Astrocyte (in vitro differentiated cells and primary cell): ENCODE data around the gene ZDHHC20. TPM values are rescaled to one million over a fixed set of nuclear protein-coding genes. Genes with fewer than 3 reads are reported as not detected.

ENCODE experiments used
- DNase-seq: peaks from one replicate; pipeline ENCODE4 v3.0.0-alpha.2; 2010; ENCODE audit warnings: low read depth
- FAIRE-seq: peaks from 2 replicates; lab custom pipeline; 2011; peaks lifted over from hg19 to GRCh38; lab: Jason Lieb, UNC
- H2AFZ ChIP-seq: 2 replicates; pipeline ENCODE4 v1.6.0; 2012; ENCODE audit warnings: low read depth, low read length, inconsistent platforms
- H3K27ac ChIP-seq: 2 replicates; pipeline ENCODE4 v1.5.1; 2011; ENCODE audit warnings: low read depth, low read length, inconsistent platforms
- H3K27me3 ChIP-seq: 2 replicates; pipeline ENCODE4 v1.6.0; 2011; ENCODE audit warnings: low read length, inconsistent platforms; ENCODE audit not compliant: insufficient read depth
- H3K36me3 ChIP-seq: 2 replicates; pipeline ENCODE4 v1.5.1; 2011; ENCODE audit warnings: low read length, inconsistent platforms; ENCODE audit not compliant: insufficient read depth
- H3K4me1 ChIP-seq: 2 replicates; pipeline ENCODE4 v1.5.1; 2011; ENCODE audit warnings: low read length, inconsistent platforms; ENCODE audit not compliant: insufficient read depth
- H3K4me2 ChIP-seq: 2 replicates; pipeline ENCODE4 v1.6.0; 2012; ENCODE audit warnings: low read length, inconsistent platforms
- H3K4me3 ChIP-seq: 2 replicates; pipeline ENCODE4 v1.5.1; 2011; ENCODE audit warnings: low read depth, mild to moderate bottlenecking, low read length, inconsistent platforms; ENCODE audit not compliant: insufficient read depth
- H3K79me2 ChIP-seq: 2 replicates; pipeline ENCODE4 v1.6.0; 2012; ENCODE audit warnings: mild to moderate bottlenecking, low read length, inconsistent platforms; ENCODE audit not compliant: insufficient read depth
- H3K9ac ChIP-seq: 2 replicates; pipeline ENCODE4 v1.6.0; 2012; ENCODE audit warnings: mild to moderate bottlenecking, low read length, inconsistent platforms
- H3K9me3 ChIP-seq: 2 replicates; pipeline ENCODE4 v1.5.1; 2012; ENCODE audit warnings: low read depth, mild to moderate bottlenecking, low read length, inconsistent platforms; ENCODE audit not compliant: insufficient read depth
- H4K20me1 ChIP-seq: 2 replicates; pipeline ENCODE4 v1.6.0; 2012; ENCODE audit warnings: low read length, inconsistent platforms; ENCODE audit not compliant: insufficient read depth
- H3K27ac Mint-ChIP-seq: one replicate; pipeline ENCODE4 v1.8.0; 2021; ENCODE audit warnings: mild to moderate bottlenecking, mixed read lengths; ENCODE audit not compliant: unreplicated experiment
- H3K27me3 Mint-ChIP-seq: one replicate; pipeline ENCODE4 v1.8.0; 2021; ENCODE audit warnings: low read depth, mixed read lengths; ENCODE audit not compliant: unreplicated experiment
- H3K36me3 Mint-ChIP-seq: one replicate; pipeline ENCODE4 v1.8.0; 2021; ENCODE audit warnings: low read depth, mixed read lengths; ENCODE audit not compliant: unreplicated experiment
- H3K4me1 Mint-ChIP-seq: one replicate; pipeline ENCODE4 v1.8.0; 2021; ENCODE audit warnings: low read depth, mixed read lengths; ENCODE audit not compliant: unreplicated experiment
- H3K4me3 Mint-ChIP-seq: one replicate; pipeline ENCODE4 v1.8.0; 2021; ENCODE audit warnings: mild to moderate bottlenecking, moderate library complexity, mixed read lengths; ENCODE audit not compliant: unreplicated experiment
- H3K9me3 Mint-ChIP-seq: one replicate; pipeline ENCODE4 v1.8.0; 2021; ENCODE audit warnings: mild to moderate bottlenecking, mixed read lengths; ENCODE audit not compliant: unreplicated experiment
- EZH2 ChIP-seq: IDR thresholded peaks from 2 replicates; pipeline ENCODE4 v1.6.1; 2012; ENCODE audit warnings: mild to moderate bottlenecking, low read length, inconsistent platforms; ENCODE audit not compliant: insufficient read depth
- total RNA-seq: library from RNA; stranded (reverse); gene quantifications from 2 replicates; pipeline ENCODE4 v1.2.1, GENCODE V29; 2021
- TF ChIP-seq, protein P1 (sequence below): IDR thresholded peaks from 2 replicates; pipeline ENCODE4 v1.5.1; 2011; ENCODE audit warnings: low read depth, mild to moderate bottlenecking, inconsistent platforms, low read length, moderate library complexity; ENCODE audit not compliant: insufficient read depth

ZDHHC20 gene
- total RNA-seq, 1 donor from 2014 or later: 64.3 TPM

DNA sequence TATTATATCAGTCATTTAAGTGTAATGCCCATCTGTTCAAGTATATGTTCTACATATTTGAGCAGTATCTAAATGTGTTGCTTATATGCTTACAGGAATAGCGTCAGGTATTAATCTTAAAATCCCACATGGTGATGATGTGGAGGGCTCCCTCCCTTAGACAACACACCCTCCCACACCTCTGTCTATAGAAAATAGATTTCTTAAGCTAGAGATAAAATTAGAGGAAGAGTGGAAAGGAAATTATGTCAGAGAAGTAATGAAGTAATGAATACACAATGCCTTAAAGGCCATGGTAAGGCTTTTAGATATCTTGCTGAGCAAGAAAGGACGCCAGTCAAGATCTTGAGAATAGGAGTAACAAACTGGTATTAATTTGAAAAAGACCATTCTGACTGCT lies 12.4 kb downstream of the ZDHHC20 start:
- no peak overlapping the region for H3K9ac ChIP-seq
- DNase-seq (no peak), FAIRE-seq (no peak)
- TF ChIP-seq EZH2: no peak
- TF ChIP-seq, protein P1, sequence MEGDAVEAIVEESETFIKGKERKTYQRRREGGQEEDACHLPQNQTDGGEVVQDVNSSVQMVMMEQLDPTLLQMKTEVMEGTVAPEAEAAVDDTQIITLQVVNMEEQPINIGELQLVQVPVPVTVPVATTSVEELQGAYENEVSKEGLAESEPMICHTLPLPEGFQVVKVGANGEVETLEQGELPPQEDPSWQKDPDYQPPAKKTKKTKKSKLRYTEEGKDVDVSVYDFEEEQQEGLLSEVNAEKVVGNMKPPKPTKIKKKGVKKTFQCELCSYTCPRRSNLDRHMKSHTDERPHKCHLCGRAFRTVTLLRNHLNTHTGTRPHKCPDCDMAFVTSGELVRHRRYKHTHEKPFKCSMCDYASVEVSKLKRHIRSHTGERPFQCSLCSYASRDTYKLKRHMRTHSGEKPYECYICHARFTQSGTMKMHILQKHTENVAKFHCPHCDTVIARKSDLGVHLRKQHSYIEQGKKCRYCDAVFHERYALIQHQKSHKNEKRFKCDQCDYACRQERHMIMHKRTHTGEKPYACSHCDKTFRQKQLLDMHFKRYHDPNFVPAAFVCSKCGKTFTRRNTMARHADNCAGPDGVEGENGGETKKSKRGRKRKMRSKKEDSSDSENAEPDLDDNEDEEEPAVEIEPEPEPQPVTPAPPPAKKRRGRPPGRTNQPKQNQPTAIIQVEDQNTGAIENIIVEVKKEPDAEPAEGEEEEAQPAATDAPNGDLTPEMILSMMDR: no peak
- H3K79me2 ChIP-seq: peaks cover 72% of the 10 kb centered on the region
- peaks cover 6% of the 10 kb centered on the region for H3K9me3 Mint-ChIP-seq
- H3K4me1 Mint-ChIP-seq: no peaks in the 10 kb centered on the region
- no peaks in the 10 kb centered on the region for H3K4me1 ChIP-seq
- no peaks in the 10 kb centered on the region for H3K9me3 ChIP-seq
- H3K4me3 Mint-ChIP-seq: no peak overlapping the region
- H3K27ac Mint-ChIP-seq: no peak overlapping the region
- no peaks in the 10 kb centered on the region for H3K27me3 Mint-ChIP-seq
- no peaks in the 10 kb centered on the region for H3K27me3 ChIP-seq
- no peaks in the 10 kb centered on the region for H3K36me3 ChIP-seq
- H3K4me3 ChIP-seq: no peak overlapping the region
- H4K20me1 ChIP-seq: peaks cover 28% of the 10 kb centered on the region
- no peak overlapping the region for H2AFZ ChIP-seq
- peaks cover 5% of the 10 kb centered on the region for H3K36me3 Mint-ChIP-seq
- H3K27ac ChIP-seq: no peak overlapping the region
- H3K4me2 ChIP-seq: no peak overlapping the region

DNA sequence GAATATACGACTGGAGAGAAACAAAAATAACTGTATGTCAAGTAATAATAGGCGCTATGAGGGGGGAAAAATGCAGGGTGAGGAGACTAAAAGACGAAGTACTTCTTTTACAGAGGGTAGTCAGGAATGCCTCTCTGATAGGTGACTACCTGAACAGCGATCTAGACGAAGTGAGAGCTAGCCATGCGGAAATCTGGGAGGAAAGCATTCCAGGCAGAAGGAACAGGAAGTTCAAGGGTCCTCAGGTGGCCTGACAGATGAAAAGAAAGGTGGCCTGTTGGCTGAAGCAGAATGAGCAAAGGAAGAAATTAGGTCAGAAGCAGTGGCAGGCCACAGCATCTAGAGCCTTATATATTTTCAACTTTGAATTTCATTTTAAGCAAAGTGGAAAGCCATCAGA lies 13.3 kb downstream of the ZDHHC20 start:
- Histone ChIP-seq H2AFZ (no peak overlapping the region), H3K36me3 (no peaks in the 10 kb centered on the region), H3K4me3 (no peak overlapping the region), H4K20me1 (peaks cover 28% of the 10 kb centered on the region), H3K9ac (no peak overlapping the region), H3K9me3 (no peaks in the 10 kb centered on the region), H3K27ac (no peak overlapping the region), H3K4me1 (no peaks in the 10 kb centered on the region), H3K27me3 (no peaks in the 10 kb centered on the region), H3K79me2 (peaks cover 67% of the 10 kb centered on the region), H3K4me2 (no peak overlapping the region)
- Mint-ChIP-seq H3K9me3 (peaks cover 6% of the 10 kb centered on the region), H3K4me1 (no peaks in the 10 kb centered on the region), H3K27me3 (no peaks in the 10 kb centered on the region), H3K4me3 (no peak overlapping the region), H3K27ac (no peak overlapping the region), H3K36me3 (peaks cover 5% of the 10 kb centered on the region)
- TF ChIP-seq, protein P1: no peak
- TF ChIP-seq EZH2: no peak
- FAIRE-seq (no peak), DNase-seq (no peak)

DNA sequence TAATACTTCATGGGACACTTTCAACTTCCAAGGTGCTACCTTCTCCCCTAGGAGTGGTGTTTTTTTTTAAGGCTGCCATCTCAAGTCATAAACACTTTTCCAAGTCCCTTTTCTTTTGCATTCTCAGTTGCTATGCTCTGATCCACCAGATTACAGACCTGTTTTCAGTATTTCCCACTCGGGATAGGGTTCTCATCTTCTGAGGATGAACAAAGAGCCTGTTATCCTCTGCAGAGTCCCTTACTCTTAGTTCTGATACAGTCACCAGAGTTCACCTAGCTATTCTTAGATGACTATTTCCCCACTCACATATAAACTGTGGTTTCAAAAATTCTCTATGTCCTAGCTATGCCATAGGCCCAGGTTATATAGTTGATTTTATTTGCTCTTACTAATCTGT lies 15.9 kb downstream of the ZDHHC20 start:
- peaks cover 22% of the 10 kb centered on the region for H4K20me1 ChIP-seq
- no peak overlapping the region for H2AFZ ChIP-seq
- DNase-seq: no peak
- Mint-ChIP-seq H3K36me3 (peaks cover 6% of the 10 kb centered on the region), H3K27me3 (no peaks in the 10 kb centered on the region), H3K4me1 (no peaks in the 10 kb centered on the region), H3K4me3 (no peak overlapping the region), H3K27ac (no peak overlapping the region), H3K9me3 (peaks cover 6% of the 10 kb centered on the region)
- H3K36me3 ChIP-seq: no peaks in the 10 kb centered on the region
- H3K27me3 ChIP-seq: no peaks in the 10 kb centered on the region
- no peak overlapping the region for H3K9ac ChIP-seq
- peaks cover 71% of the 10 kb centered on the region for H3K79me2 ChIP-seq
- no peak overlapping the region for H3K27ac ChIP-seq
- H3K4me1 ChIP-seq: no peaks in the 10 kb centered on the region
- no peaks in the 10 kb centered on the region for H3K9me3 ChIP-seq
- H3K4me3 ChIP-seq: no peak overlapping the region
- no peak overlapping the region for H3K4me2 ChIP-seq
- no peak for FAIRE-seq
- TF ChIP-seq, protein P1: no peak
- TF ChIP-seq EZH2: no peak
